Body of pancreas (tissue), 4 donors: ENCODE data around the gene DMAC2. TPM values are rescaled to one million over a fixed set of nuclear protein-coding genes. Genes with fewer than 3 reads are reported as not detected.

Experiments used
- ATAC-seq: fragments of 150-250 bp; one replicate; pipeline ENCODE4 v1.9.1; 2016
- DNase-seq, 4 donors: peaks; one replicate each; pipeline ENCODE4 v3.0.0-alpha.2; 2019
- H3K27ac ChIP-seq, 4 donors: fragments of 200-600 bp; sonication (generic); 1 replicate in 3 of 4; 2 replicates in 1 of 4; pipeline versions ENCODE4 v1.5.1 to v1.6.1; 2016 to 2019; ENCODE audit warnings: mild to moderate bottlenecking in 1 of 4, mixed read lengths in 1 of 4, moderate library complexity in 1 of 4
- H3K27me3 ChIP-seq, 2 donors: fragments of 200-600 bp; sonication (generic); one replicate each; pipeline ENCODE4 v1.6.0; 2016; ENCODE audit warnings: mild to moderate bottlenecking in 1 of 2
- H3K36me3 ChIP-seq, 2 donors: fragments of 200-600 bp; sonication (generic); replicated peaks in 1 of 2; 2 replicates each; pipeline ENCODE4 v1.5.1; 2016; ENCODE audit warnings: low read depth in 2 of 2; ENCODE audit not compliant: insufficient read depth in 1 of 2
- H3K4me1 ChIP-seq: fragments of 200-600 bp; sonication (generic); one replicate; pipeline ENCODE4 v1.6.0; 2016
- H3K4me3 ChIP-seq, 2 donors: fragments of 200-600 bp; sonication (generic); 1 replicate in 1 of 2; 2 replicates in 1 of 2; pipeline ENCODE4 v1.5.1; 2016 to 2019
- H3K9me3 ChIP-seq, 3 donors: fragments of 200-600 bp; sonication (generic); 1 replicate in 2 of 3; 2 replicates in 1 of 3; pipeline ENCODE4 v1.5.1; 2016
- POLR2A ChIP-seq, 3 donors: fragments of 450-650 bp; IDR thresholded peaks; one replicate each; pipeline ENCODE4 v1.6.1; 2016; ENCODE audit warnings: antibody characterized with exemption in 3 of 3, mild to moderate bottlenecking in 2 of 3
- WGBS, 2 donors: methylation state at CpG; one replicate each; pipeline ENCODE4 v1.1.5; 2017; 5-methylcytosine and 5-hydroxymethylcytosine counted together
- intact Hi-C: fragments of 100-400 bp; cut with DNase I; formaldehyde crosslinking; loops from one replicate; pipeline ENCODE4 v1.15.1; 2023
- total RNA-seq, 2 donors: library from RNA; depleted of rRNA; stranded (reverse); fragments of >200 nt; gene quantifications; one replicate each; pipeline ENCODE4 v1.1.0, GENCODE V29; 2016
- TF ChIP-seq, protein P1 (sequence below), 7 experiments: fragments of 450-650 bp in 4 of 7; fragments of 200-600 bp in 3 of 7; sonication (generic) in 3 of 7; IDR thresholded peaks; one replicate each; pipeline ENCODE4 v1.5.1; 2016 to 2019; ENCODE audit warnings: antibody characterized with exemption in 7 of 7

DMAC2 gene
- total RNA-seq, 2 donors from 2014 or later, result 13.5 to 45.5 TPM

DNA sequence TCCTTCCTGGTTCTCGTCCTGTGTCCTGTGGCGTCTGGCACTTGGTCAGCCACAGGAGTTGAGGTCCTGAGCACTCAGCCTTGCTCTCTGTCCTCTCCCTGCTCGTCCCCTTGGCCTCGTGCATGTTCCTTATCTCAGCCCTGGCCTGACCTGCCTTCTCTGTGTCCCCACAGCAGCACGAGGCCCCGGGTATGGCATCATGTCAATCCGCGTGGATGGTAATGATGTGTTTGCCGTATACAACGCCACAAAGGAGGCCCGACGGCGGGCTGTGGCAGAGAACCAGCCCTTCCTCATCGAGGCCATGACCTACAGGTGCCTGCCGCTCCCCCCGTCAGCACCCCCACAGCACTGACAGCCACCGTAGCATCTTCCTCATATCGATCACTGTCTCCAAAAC is 17.3 kb downstream of the DMAC2 start:
- Histone ChIP-seq H3K9me3 (no peaks in the 10 kb centered on the region), H3K4me1 (no peaks in the 10 kb centered on the region), H3K36me3 (peaks cover 0 to 32% of the 10 kb centered on the region in 2 donors), H3K27ac (no peak overlapping the region), H3K27me3 (no peaks in the 10 kb centered on the region), H3K4me3 (no peak overlapping the region)
- 84 to 85% methylated on average over 17 to 18 of the region's 18 CpGs for WGBS, 2 donors
- no peak for DNase-seq
- intact Hi-C loops, result no loop called here
- TF ChIP-seq POLR2A (IDR thresholded peaks at IDR 0.05), result no peak
- TF ChIP-seq, protein P1, sequence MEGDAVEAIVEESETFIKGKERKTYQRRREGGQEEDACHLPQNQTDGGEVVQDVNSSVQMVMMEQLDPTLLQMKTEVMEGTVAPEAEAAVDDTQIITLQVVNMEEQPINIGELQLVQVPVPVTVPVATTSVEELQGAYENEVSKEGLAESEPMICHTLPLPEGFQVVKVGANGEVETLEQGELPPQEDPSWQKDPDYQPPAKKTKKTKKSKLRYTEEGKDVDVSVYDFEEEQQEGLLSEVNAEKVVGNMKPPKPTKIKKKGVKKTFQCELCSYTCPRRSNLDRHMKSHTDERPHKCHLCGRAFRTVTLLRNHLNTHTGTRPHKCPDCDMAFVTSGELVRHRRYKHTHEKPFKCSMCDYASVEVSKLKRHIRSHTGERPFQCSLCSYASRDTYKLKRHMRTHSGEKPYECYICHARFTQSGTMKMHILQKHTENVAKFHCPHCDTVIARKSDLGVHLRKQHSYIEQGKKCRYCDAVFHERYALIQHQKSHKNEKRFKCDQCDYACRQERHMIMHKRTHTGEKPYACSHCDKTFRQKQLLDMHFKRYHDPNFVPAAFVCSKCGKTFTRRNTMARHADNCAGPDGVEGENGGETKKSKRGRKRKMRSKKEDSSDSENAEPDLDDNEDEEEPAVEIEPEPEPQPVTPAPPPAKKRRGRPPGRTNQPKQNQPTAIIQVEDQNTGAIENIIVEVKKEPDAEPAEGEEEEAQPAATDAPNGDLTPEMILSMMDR (IDR thresholded peaks at IDR 0.05), result no peak
- no peak for ATAC-seq

DNA sequence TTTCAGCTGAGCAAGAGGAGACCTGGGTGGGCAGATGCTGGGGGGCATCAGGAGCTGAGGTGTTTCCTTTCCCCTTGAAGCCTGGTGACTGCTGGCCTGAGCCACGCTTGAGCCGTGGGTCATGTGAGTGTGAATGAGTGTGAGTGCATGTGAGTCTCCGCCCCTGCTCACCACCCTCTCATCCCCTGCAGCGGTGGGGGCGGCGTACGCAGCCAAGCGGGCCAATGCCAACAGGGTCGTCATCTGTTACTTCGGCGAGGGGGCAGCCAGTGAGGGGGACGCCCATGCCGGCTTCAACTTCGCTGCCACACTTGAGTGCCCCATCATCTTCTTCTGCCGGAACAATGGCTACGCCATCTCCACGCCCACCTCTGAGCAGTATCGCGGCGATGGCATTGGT is 17.7 kb downstream of the DMAC2 start:
- 91 to 100% methylated on average over 8 to 20 of the region's 20 CpGs for WGBS, 2 donors
- no peak for DNase-seq
- intact Hi-C loops, result no loop called here
- ATAC-seq, result no peak
- no peaks in the 10 kb centered on the region for H3K9me3 ChIP-seq
- H3K4me1 ChIP-seq, result no peaks in the 10 kb centered on the region
- H3K4me3 ChIP-seq, result no peak overlapping the region
- no peak overlapping the region for H3K27ac ChIP-seq
- no peaks in the 10 kb centered on the region for H3K27me3 ChIP-seq
- H3K36me3 ChIP-seq, result peaks cover 0 to 32% of the 10 kb centered on the region in 2 donors
- TF ChIP-seq POLR2A (IDR thresholded peaks at IDR 0.05), result no peak
- TF ChIP-seq, protein P1 (IDR thresholded peaks at IDR 0.05), result no peak

DNA sequence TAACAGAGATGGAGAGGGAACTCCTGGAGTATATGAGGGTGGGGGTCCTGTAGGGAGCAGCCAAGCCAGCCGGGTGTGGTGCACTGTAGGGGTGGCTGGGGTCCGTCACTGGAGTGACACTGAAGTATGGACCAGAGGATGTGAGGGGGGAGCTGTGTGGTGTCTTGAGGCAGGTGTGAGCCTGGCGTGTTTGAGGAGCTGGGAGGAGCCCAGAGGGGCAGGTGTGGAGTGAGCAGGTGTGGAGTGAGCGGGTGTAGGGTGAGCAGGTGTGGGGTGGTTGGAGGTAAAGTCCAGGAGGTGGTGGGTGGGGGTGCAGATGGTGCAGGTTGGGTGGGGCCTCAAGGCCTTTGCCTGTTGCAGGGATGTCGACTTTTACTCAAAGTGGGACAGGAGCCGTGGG is 18.4 kb downstream of the DMAC2 start:
- TF ChIP-seq POLR2A (IDR thresholded peaks at IDR 0.05), result no peak
- TF ChIP-seq, protein P1 (IDR thresholded peaks at IDR 0.05), result no peak
- intact Hi-C loops, result no loop called here
- H3K9me3 ChIP-seq, result no peaks in the 10 kb centered on the region
- H3K4me1 ChIP-seq, result no peaks in the 10 kb centered on the region
- DNase-seq (no peak), ATAC-seq (no peak)
- peaks cover 0 to 33% of the 10 kb centered on the region in 2 donors for H3K36me3 ChIP-seq
- H3K27me3 ChIP-seq, result no peaks in the 10 kb centered on the region
- WGBS, 2 donors, result 83 to 84% methylated on average over 6 of the region's 6 CpGs
- no peak overlapping the region for H3K4me3 ChIP-seq
- no peak overlapping the region for H3K27ac ChIP-seq

DNA sequence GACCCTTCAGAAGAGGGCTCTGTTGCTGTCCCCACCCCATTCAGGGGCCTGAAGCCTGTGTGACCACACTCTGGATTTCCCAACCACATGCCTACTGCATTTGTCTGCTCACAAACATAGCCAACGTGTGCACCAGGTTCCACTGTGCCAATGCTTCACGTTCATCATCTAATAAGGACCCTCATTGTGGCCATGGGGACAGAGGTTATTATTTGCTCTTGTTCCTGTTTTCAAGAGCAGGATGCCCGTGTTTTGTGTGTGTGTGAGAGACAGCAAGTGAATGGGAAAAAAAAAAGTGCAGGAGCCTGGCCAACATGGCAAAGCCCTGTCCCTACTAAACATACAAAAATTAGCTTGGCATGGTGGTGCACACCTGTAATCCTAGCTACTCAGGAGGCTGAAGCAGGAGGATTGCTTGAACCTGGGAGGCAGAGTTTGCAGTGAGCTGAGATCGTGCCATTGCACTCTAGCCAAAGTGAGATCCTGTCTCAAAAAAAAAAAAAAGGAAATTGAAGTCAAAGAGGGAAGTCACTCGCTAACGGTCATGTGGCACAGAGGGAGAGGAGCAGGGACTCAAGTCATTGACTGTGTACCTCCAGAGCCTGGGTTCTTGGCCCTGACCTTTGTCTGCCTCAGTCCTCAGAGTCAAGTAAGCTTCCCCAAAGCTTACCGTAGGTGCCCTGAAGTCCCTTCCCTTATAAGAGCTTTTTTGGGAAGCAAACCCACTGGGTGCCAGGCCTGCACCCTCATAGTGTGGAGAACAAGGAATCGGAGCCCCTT is 19.4 kb downstream of the DMAC2 start:
- 68 to 86% methylated on average over 8 of the region's 8 CpGs for WGBS, 2 donors
- no peak overlapping the region for H3K4me3 ChIP-seq
- intact Hi-C loops, result no loop called here
- H3K4me1 ChIP-seq, result no peaks in the 10 kb centered on the region
- no peaks in the 10 kb centered on the region for H3K9me3 ChIP-seq
- no peak for ATAC-seq
- no peaks in the 10 kb centered on the region for H3K27me3 ChIP-seq
- H3K27ac ChIP-seq, result peak overlapping the region in 2 of 4 donors; percentile 4 to 38
- TF ChIP-seq, protein P1 (IDR thresholded peaks at IDR 0.05), result no peak
- no peak for TF ChIP-seq POLR2A (IDR thresholded peaks at IDR 0.05)
- H3K36me3 ChIP-seq, result peaks cover 1 to 33% of the 10 kb centered on the region in 2 donors
- peak in 1 of 4 donors; percentile 57 for DNase-seq
